H1 (cell line): ENCODE results near the gene ACTL9. TPM values are rescaled to one million over a fixed set of nuclear protein-coding genes. Genes with fewer than 3 reads are reported as not detected.

Experiments
- CTCF ChIA-PET: fragments of 300-600 bp; sonication (Branson Sonifier 250); formaldehyde crosslinking; loops from one replicate; lab custom pipeline; 2021; ENCODE audit not compliant: partially characterized antibody; lab: Charles Lee
- POLR2A ChIA-PET: fragments of 300-600 bp; sonication (Branson Sonifier 250); formaldehyde crosslinking; loops from one replicate; lab custom pipeline; 2021; ENCODE audit warnings: inconsistent platforms; ENCODE audit not compliant: partially characterized antibody; lab: Charles Lee
- DNase-seq, 2 experiments: peaks; one replicate each; pipeline versions ENCODE4 v3.0.0 to v3.0.0-alpha.2; 2010 to 2022; ENCODE audit warnings: low spot score in 2 of 2, low read depth in 1 of 2, mixed read lengths in 1 of 2
- FAIRE-seq: peaks from 2 replicates; lab custom pipeline; 2011; peaks lifted over from hg19 to GRCh38; lab: Jason Lieb, UNC
- H2AFZ ChIP-seq: 2 replicates; pipeline ENCODE4 v1.8.1; 2012; ENCODE audit warnings: low read length, inconsistent platforms
- H2AK5ac ChIP-seq: 2 replicates; pipeline ENCODE4 v1.6.1; 2013; ENCODE audit warnings: low read depth, low read length
- H2BK120ac ChIP-seq: replicated peaks from 2 replicates; pipeline ENCODE3; 2013; ENCODE audit warnings: low read depth, low read length, inconsistent platforms
- H2BK12ac ChIP-seq: 2 replicates; pipeline ENCODE4 v1.6.1; 2013; ENCODE audit warnings: low read depth, low read length
- H2BK15ac ChIP-seq: 2 replicates; pipeline ENCODE4 v1.6.1; 2013; ENCODE audit warnings: low read length
- H2BK20ac ChIP-seq: 2 replicates; pipeline ENCODE4 v1.6.1; 2013; ENCODE audit warnings: low read length
- H2BK5ac ChIP-seq: 2 replicates; pipeline ENCODE4 v1.6.1; 2013; ENCODE audit warnings: low read depth, low read length
- H3K14ac ChIP-seq: 2 replicates; pipeline ENCODE4 v1.6.1; 2013; ENCODE audit warnings: inconsistent platforms; ENCODE audit not compliant: insufficient read length
- H3K18ac ChIP-seq: 2 replicates; pipeline ENCODE4 v1.6.1; 2013; ENCODE audit warnings: low read length; ENCODE audit errors: extremely low read depth
- H3K23ac ChIP-seq: 2 replicates; pipeline ENCODE4 v1.6.1; 2013; ENCODE audit warnings: inconsistent platforms; ENCODE audit not compliant: insufficient read length
- H3K23me2 ChIP-seq: 2 replicates; pipeline ENCODE4 v1.6.1; 2013; ENCODE audit warnings: low read depth, low read length
- H3K27ac ChIP-seq: 2 replicates; pipeline ENCODE4 v1.6.1; 2011; ENCODE audit warnings: low read depth, low read length, inconsistent platforms
- H3K27me3 ChIP-seq, 4 experiments: replicated peaks in 1 of 4; 1 replicate in 1 of 4; 2 replicates in 3 of 4; pipeline versions ENCODE4 v1.6.1 to v1.8.1; 2011 to 2013; ENCODE audit warnings: low read length in 3 of 4, mild to moderate bottlenecking in 3 of 4, inconsistent platforms in 2 of 4, mixed read lengths in 2 of 4, moderate library complexity in 1 of 4; ENCODE audit not compliant: control insufficient read depth in 3 of 4, insufficient read depth in 3 of 4; ENCODE audit errors: extremely low read depth in 1 of 4
- H3K36me3 ChIP-seq, 4 experiments: 2 replicates each; pipeline versions ENCODE4 v1.6.1 to v1.8.1; 2011 to 2013; ENCODE audit warnings: mild to moderate bottlenecking in 4 of 4, low read length in 3 of 4, moderate library complexity in 2 of 4, control low read depth in 1 of 4, inconsistent platforms in 1 of 4; ENCODE audit not compliant: insufficient read depth in 4 of 4, control insufficient read depth in 2 of 4
- H3K4ac ChIP-seq: replicated peaks from 2 replicates; pipeline ENCODE3; 2013; ENCODE audit warnings: low read length, low read depth, mixed read lengths, inconsistent platforms; ENCODE audit not compliant: insufficient read length
- H3K4me1 ChIP-seq, 4 experiments: replicated peaks in 1 of 4; 1 replicate in 1 of 4; 2 replicates in 3 of 4; pipeline versions ENCODE4 v1.6.1 to v1.8.1; 2011 to 2013; ENCODE audit warnings: low read length in 3 of 4, inconsistent platforms in 2 of 4, mixed read lengths in 1 of 4; ENCODE audit not compliant: insufficient read depth in 4 of 4, control insufficient read depth in 3 of 4
- H3K4me2 ChIP-seq, 2 experiments: 2 replicates each; pipeline versions ENCODE4 v1.6.1 to v1.8.1; 2011 to 2013; ENCODE audit warnings: low read depth in 2 of 2, low read length in 2 of 2, control low read depth in 1 of 2, inconsistent platforms in 1 of 2, mild to moderate bottlenecking in 1 of 2; ENCODE audit not compliant: insufficient read depth in 1 of 2
- H3K4me3 ChIP-seq, 4 experiments: fragments of 200-600, 300-600 bp in 1 of 4; sonication (generic), shearing (Covaris generic), sonication (Bioruptor Twin) in 1 of 4; 2 replicates each; pipeline versions ENCODE4 v1.5.1 to v1.8.1; 2011 to 2016; ENCODE audit warnings: low read length in 4 of 4, low read depth in 3 of 4, control low read depth in 2 of 4, inconsistent platforms in 2 of 4, mild to moderate bottlenecking in 2 of 4, mixed read lengths in 1 of 4, moderate library complexity in 1 of 4; ENCODE audit not compliant: insufficient read depth in 2 of 4; ENCODE audit errors: extremely low read depth in 1 of 4
- H3K56ac ChIP-seq: replicated peaks from 2 replicates; pipeline ENCODE3; 2013; ENCODE audit warnings: low read depth, mild to moderate bottlenecking, mixed read lengths, low read length, inconsistent platforms; ENCODE audit not compliant: insufficient read length
- H3K79me1 ChIP-seq: 2 replicates; pipeline ENCODE4 v1.6.1; 2013; ENCODE audit warnings: low read depth, low read length, control low read depth
- H3K79me2 ChIP-seq, 2 experiments: 2 replicates each; pipeline versions ENCODE4 v1.6.1 to v1.8.1; 2012 to 2013; ENCODE audit warnings: low read length in 2 of 2, mild to moderate bottlenecking in 2 of 2, inconsistent platforms in 1 of 2; ENCODE audit not compliant: insufficient read depth in 2 of 2, control insufficient read depth in 1 of 2
- H3K9ac ChIP-seq, 4 experiments: replicated peaks in 1 of 4; 1 replicate in 1 of 4; 2 replicates in 3 of 4; pipeline versions ENCODE4 v1.6.1 to v1.8.1; 2011 to 2013; ENCODE audit warnings: low read depth in 3 of 4, low read length in 3 of 4, control low read depth in 2 of 4, mild to moderate bottlenecking in 2 of 4, moderate library complexity in 2 of 4, inconsistent platforms in 1 of 4; ENCODE audit errors: extremely low read depth in 1 of 4
- H3K9me3 ChIP-seq, 2 experiments: 2 replicates each; pipeline versions ENCODE4 v1.6.1 to v1.8.1; 2012 to 2013; ENCODE audit warnings: mild to moderate bottlenecking in 2 of 2, moderate library complexity in 2 of 2, control low read depth in 1 of 2, inconsistent platforms in 1 of 2, low read depth in 1 of 2, low read length in 1 of 2, mixed read lengths in 1 of 2; ENCODE audit not compliant: insufficient read depth in 2 of 2
- H4K20me1 ChIP-seq, 2 experiments: replicated peaks in 1 of 2; 2 replicates each; pipeline versions ENCODE3 to v1.8.1; 2011 to 2013; ENCODE audit warnings: inconsistent platforms in 2 of 2, low read length in 2 of 2, mild to moderate bottlenecking in 1 of 2; ENCODE audit not compliant: insufficient read depth in 2 of 2, control insufficient read depth in 1 of 2
- H4K5ac ChIP-seq: 2 replicates; pipeline ENCODE4 v1.6.1; 2013; ENCODE audit warnings: low read length, low read depth, mixed read lengths, inconsistent platforms; ENCODE audit not compliant: insufficient read length
- H4K8ac ChIP-seq: 2 replicates; pipeline ENCODE4 v1.8.0; 2013; ENCODE audit warnings: mild to moderate bottlenecking, moderate library complexity, low read length, inconsistent platforms; ENCODE audit not compliant: insufficient read depth; ENCODE audit errors: extremely low read depth
- H4K91ac ChIP-seq: replicated peaks from 2 replicates; pipeline ENCODE3; 2013; ENCODE audit warnings: low read length, mixed read lengths, inconsistent platforms; ENCODE audit not compliant: insufficient read length
- BRCA1 ChIP-seq: IDR thresholded peaks from 2 replicates; pipeline ENCODE4 v1.6.1; 2012; ENCODE audit warnings: low read depth, low read length, improper control_type of control experiment
- MAX ChIP-seq: IDR thresholded peaks from 2 replicates; pipeline ENCODE4 v1.6.1; 2012; ENCODE audit warnings: inconsistent platforms
- SUZ12 ChIP-seq: fragments of 200-600 bp; sonication (generic); IDR thresholded peaks from 2 replicates; pipeline ENCODE4 v1.6.1; 2012; ENCODE audit warnings: mild to moderate bottlenecking, inconsistent platforms, low read length, moderate library complexity, mixed read lengths
- WGBS, 2 experiments: shearing (Covaris generic) in 1 of 2; methylation state at CpG; one replicate each; pipeline versions ENCODE4 v1.1.6 to v1.1.7; 2013 to 2015; ENCODE audit warnings: low lambda C conversion rate in 2 of 2, mixed read lengths in 2 of 2, inconsistent platforms in 1 of 2, low coverage in 1 of 2, missing lambda C conversion rate in 1 of 2; ENCODE audit not compliant: insufficient replicate concordance in 2 of 2, insufficient coverage in 1 of 2, insufficient read length in 1 of 2; ENCODE audit errors: extremely low coverage in 1 of 2, missing lambda C conversion rate in 1 of 2; 5-methylcytosine and 5-hydroxymethylcytosine counted together
- polyA plus RNA-seq, 7 experiments: library from polyadenylated mRNA; depleted of rRNA in 3 of 7; stranded (reverse) in 5 of 7; unstranded in 2 of 7; fragments of >200 nt in 5 of 7; fragments of 200-250 nt in 2 of 7; gene quantifications; 1 replicate in 5 of 7; 2 replicates in 1 of 7; 4 replicates in 1 of 7; pipeline versions ENCODE4 v1.2.1 to v1.2.3, GENCODE V29; 2011 to 2013; ENCODE audit warnings: missing spikeins in 2 of 7, mixed read lengths in 2 of 7
- total RNA-seq: library from RNA; stranded (reverse); fragmentation: NEBNext Ultra II Directional; extraction: Animal tissue kit (Norgen Biotek cat#: 25700); gene quantifications from 2 replicates; pipeline ENCODE4 v1.2.1, GENCODE V29; 2021

The ACTL9 gene
- total and polyA plus RNA-seq, 2 of the 8 experiments (the other 6 are each of a cell fraction or from before 2014, with no cell fraction given), result not detected

- Histone ChIP-seq H3K79me2 (no peaks in the 10 kb centered on the region), H3K23me2 (peaks cover 9% of the 10 kb centered on the region; the same call in 1 of the 2 replicates), H3K18ac (no peak overlapping the region), H3K23ac (no peak overlapping the region), H2BK15ac (no peak overlapping the region; the same call in 1 of the 2 replicates), H2AFZ (no peak overlapping the region), H3K4me3 (no peak overlapping the region), H2BK120ac (no peak overlapping the region), H3K79me1 (no peaks in the 10 kb centered on the region), H3K4me2 (no peak overlapping the region), H2AK5ac (no peak overlapping the region), H3K4me1 (no peaks in the 10 kb centered on the region), H3K36me3 (no peaks in the 10 kb centered on the region), H4K20me1 (no peaks in the 10 kb centered on the region), H4K5ac (no peak overlapping the region), H3K27me3 (no peaks in the 10 kb centered on the region), H4K8ac (no peak overlapping the region), H3K27ac (no peak overlapping the region), H2BK12ac (no peak overlapping the region), H3K9me3 (peaks cover 19 to 32% of the 10 kb centered on the region in 2 experiments; a peak in 3 of 4 replicates), H3K14ac (no peak overlapping the region), H4K91ac (no peak overlapping the region), H2BK20ac (no peak overlapping the region), H3K9ac (no peak overlapping the region), H3K56ac (no peak overlapping the region), H2BK5ac (no peak overlapping the region), H3K4ac (no peak overlapping the region)
- WGBS, 2 experiments, result 43 to 100% methylated on average over 2 of the region's 2 CpGs
- no peak for DNase-seq
- TF ChIP-seq BRCA1 (no peak), MAX (no peak), SUZ12 (no peak)
- FAIRE-seq, result no peak
- POLR2A ChIA-PET, result no interaction called here
- CTCF ChIA-PET, result no interaction called here
These were observed 16.1 kb downstream of the ACTL9 start for GRCh38 chr19:8682472-8682871.
